Spinal cord (tissue), 10 donors: ENCODE results near the gene SLC1A1. TPM values are rescaled to one million over a fixed set of nuclear protein-coding genes. Genes with fewer than 3 reads are reported as not detected.

Experiments used
- DNase-seq, 6 donors: peaks; one replicate each; pipeline versions ENCODE4 v3.0.0 to v3.0.0-alpha.2; 2013 to 2015; ENCODE audit warnings: low spot score in 6 of 6, low read depth in 4 of 6
- H3K27ac ChIP-seq: one replicate; pipeline ENCODE4 v1.5.1; 2013; ENCODE audit warnings: low read depth, low read length, control low read depth
- H3K27me3 ChIP-seq: one replicate; pipeline ENCODE4 v1.6.1; 2013; ENCODE audit warnings: low read length; ENCODE audit not compliant: control insufficient read depth, insufficient read depth
- H3K36me3 ChIP-seq: one replicate; pipeline ENCODE4 v1.6.1; 2013; ENCODE audit warnings: low read length; ENCODE audit not compliant: control insufficient read depth, insufficient read depth
- H3K4me1 ChIP-seq: one replicate; pipeline ENCODE4 v1.6.1; 2013; ENCODE audit warnings: low read length; ENCODE audit not compliant: control insufficient read depth, insufficient read depth
- H3K4me3 ChIP-seq: one replicate; pipeline ENCODE4 v1.5.1; 2013; ENCODE audit warnings: low read depth, low read length, control low read depth
- H3K9me3 ChIP-seq: one replicate; pipeline ENCODE4 v1.6.1; 2013; ENCODE audit warnings: low read length; ENCODE audit not compliant: control insufficient read depth, insufficient read depth
- WGBS: methylation state at CpG from one replicate; pipeline ENCODE4 v1.1.5; 2013; ENCODE audit warnings: missing lambda C conversion rate; ENCODE audit not compliant: insufficient coverage; 5-methylcytosine and 5-hydroxymethylcytosine counted together
- polyA plus RNA-seq, 2 donors: library from polyadenylated mRNA; unstranded; fragments of 120-200 nt; gene quantifications; one replicate each; pipeline ENCODE4 v1.2.1, GENCODE V29; 2013; ENCODE audit not compliant: insufficient read length in 2 of 2
- total RNA-seq, 2 donors: library from RNA; depleted of rRNA in 1 of 2; stranded (reverse); fragments of 120-200 nt in 1 of 2; fragments of >200 nt in 1 of 2; gene quantifications; one replicate each; pipeline versions ENCODE4 v1.2.3 to v1.2.4, GENCODE V29; 2013 to 2014
- donor health status: healthy.

The SLC1A1 gene
- total and polyA plus RNA-seq, 4 donors = 22.3 to 67.7 (median 50.5) TPM

DNA sequence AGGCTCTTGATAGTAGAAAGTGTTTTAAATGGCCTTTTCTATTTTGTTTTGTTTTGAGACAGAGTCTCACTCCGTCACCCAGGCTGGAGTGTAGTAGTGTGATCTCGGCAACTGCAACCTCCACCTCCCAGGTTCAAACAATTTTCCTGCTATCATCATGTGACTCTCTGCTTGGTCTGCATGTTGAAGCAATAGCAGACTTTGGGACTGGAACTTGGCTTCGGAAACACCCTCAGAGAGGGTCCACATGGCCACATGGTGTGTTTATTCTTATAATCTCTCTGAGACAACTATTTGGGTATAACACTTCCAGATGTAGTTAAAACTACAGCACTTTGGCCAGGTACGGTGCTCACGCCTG, 10.9 kb downstream of the SLC1A1 start:
- Histone ChIP-seq H3K36me3 (no peaks in the 10 kb centered on the region), H3K4me1 (peaks cover 11% of the 10 kb centered on the region), H3K27me3 (no peaks in the 10 kb centered on the region), H3K27ac (no peak overlapping the region), H3K9me3 (no peaks in the 10 kb centered on the region), H3K4me3 (no peak overlapping the region)
- WGBS = no CpG with 5 or more reads among the region's 5 CpGs
- no peak for DNase-seq

DNA sequence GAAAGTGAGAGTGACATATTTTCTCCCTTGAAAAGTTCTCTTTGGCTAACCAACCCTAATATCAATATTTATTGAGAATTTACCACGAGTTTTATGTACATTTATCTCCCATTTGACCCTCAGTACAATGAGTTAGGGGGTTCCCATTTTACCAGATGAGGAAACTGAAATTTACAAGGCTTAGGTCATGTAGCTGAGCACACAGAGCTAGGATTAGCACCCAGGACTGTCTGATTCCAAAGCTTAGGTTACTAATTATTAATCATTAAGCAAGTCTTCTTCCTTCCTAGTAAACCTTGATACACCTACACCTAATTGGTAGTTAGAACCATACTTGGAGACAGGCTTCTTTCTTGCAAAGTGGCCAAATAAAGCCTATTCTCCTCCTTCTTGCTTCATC, 12.2 kb downstream of the SLC1A1 start:
- H3K4me1 ChIP-seq = peaks cover 11% of the 10 kb centered on the region
- no peaks in the 10 kb centered on the region for H3K27me3 ChIP-seq
- H3K36me3 ChIP-seq = no peaks in the 10 kb centered on the region
- DNase-seq = no peak
- no peak overlapping the region for H3K4me3 ChIP-seq
- no CpG with 5 or more reads among the region's 1 CpG for WGBS
- H3K9me3 ChIP-seq = no peaks in the 10 kb centered on the region
- H3K27ac ChIP-seq = no peak overlapping the region

GRCh38 chr9:4503103-4503502, 12.8 kb downstream of the SLC1A1 start:
- WGBS = no CpG with 5 or more reads among the region's 2 CpGs
- Histone ChIP-seq H3K4me1 (peaks cover 11% of the 10 kb centered on the region), H3K4me3 (no peak overlapping the region), H3K27ac (no peak overlapping the region), H3K27me3 (no peaks in the 10 kb centered on the region), H3K36me3 (no peaks in the 10 kb centered on the region), H3K9me3 (no peaks in the 10 kb centered on the region)
- DNase-seq = no peak

- Histone ChIP-seq H3K4me3 (no peak overlapping the region), H3K4me1 (peaks cover 11% of the 10 kb centered on the region), H3K36me3 (no peaks in the 10 kb centered on the region), H3K27me3 (no peaks in the 10 kb centered on the region), H3K9me3 (no peaks in the 10 kb centered on the region), H3K27ac (no peak overlapping the region)
- WGBS = 81% methylated on average over 4 of the region's 4 CpGs
- DNase-seq = no peak
Observed at GRCh38 chr9:4504250-4504649, 14.0 kb downstream of the SLC1A1 start.

- no peaks in the 10 kb centered on the region for H3K27me3 ChIP-seq
- DNase-seq = no peak
- H3K4me3 ChIP-seq = no peak overlapping the region
- H3K27ac ChIP-seq = no peak overlapping the region
- no peaks in the 10 kb centered on the region for H3K9me3 ChIP-seq
- H3K36me3 ChIP-seq = no peaks in the 10 kb centered on the region
- no CpG with 5 or more reads among the region's 1 CpG for WGBS
- H3K4me1 ChIP-seq = no peaks in the 10 kb centered on the region
Observed at GRCh38 chr9:4506490-4506889, 16.2 kb downstream of the SLC1A1 start.

DNA sequence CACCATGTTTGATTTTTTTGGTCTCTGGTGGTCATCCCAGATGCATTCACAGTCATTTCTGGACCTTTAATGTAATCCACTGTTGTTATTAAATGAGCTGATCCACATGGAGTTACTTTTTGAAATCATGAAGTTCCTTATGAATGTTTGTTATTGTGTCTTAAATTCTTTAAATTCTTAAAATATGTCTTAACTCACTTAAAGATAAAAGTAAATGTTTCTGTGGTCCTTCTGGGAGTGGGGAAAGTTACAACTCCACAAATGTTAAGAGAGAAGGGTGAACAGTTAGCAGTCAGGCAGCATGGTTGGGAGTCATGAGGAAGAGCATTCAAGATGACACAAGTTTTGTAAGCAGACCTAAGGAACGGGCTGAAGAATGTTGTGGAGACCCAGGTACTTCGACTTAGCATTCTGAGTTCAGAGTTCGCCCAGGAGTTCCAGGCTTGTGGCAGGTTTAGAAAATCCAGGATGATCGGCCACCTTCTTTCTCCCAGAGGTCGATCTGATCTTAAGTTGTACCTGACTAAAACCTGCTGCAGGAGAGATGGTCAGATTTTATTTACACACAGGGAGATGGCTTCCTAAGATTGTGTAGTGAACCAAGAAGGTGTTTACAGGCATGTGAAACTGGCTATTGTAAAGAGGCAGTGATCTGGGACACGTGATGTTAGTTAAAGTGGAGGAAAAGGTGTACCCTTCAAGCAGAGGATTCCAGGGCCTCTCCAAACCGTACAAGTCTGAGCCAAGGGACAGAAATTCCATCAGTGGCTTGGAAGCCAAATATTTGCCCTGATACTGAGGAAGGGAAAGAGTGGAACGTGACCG, 17.2 kb downstream of the SLC1A1 start:
- Histone ChIP-seq H3K27me3 (no peaks in the 10 kb centered on the region), H3K4me1 (no peaks in the 10 kb centered on the region), H3K36me3 (no peaks in the 10 kb centered on the region), H3K4me3 (no peak overlapping the region), H3K27ac (no peak overlapping the region), H3K9me3 (no peaks in the 10 kb centered on the region)
- 84% methylated on average over 8 of the region's 9 CpGs for WGBS
- no peak for DNase-seq

GRCh38 chr9:4508246-4508906, 18.1 kb downstream of the SLC1A1 start:
- 94% methylated on average over 4 of the region's 7 CpGs for WGBS
- Histone ChIP-seq H3K36me3 (no peaks in the 10 kb centered on the region), H3K4me3 (no peak overlapping the region), H3K4me1 (no peaks in the 10 kb centered on the region), H3K9me3 (no peaks in the 10 kb centered on the region), H3K27me3 (no peaks in the 10 kb centered on the region), H3K27ac (no peak overlapping the region)
- DNase-seq = no peak

GRCh38 chr9:4508907-4509589, 18.8 kb downstream of the SLC1A1 start:
- H3K4me3 ChIP-seq = no peak overlapping the region
- WGBS = 80% methylated on average over 2 of the region's 3 CpGs

GRCh38 chr9:4509590-4509984, 19.3 kb downstream of the SLC1A1 start:
- no peaks in the 10 kb centered on the region for H3K9me3 ChIP-seq
- H3K36me3 ChIP-seq = no peaks in the 10 kb centered on the region
- DNase-seq = no peak
- 100% methylated on average over 1 of the region's 3 CpGs for WGBS
- H3K27ac ChIP-seq = no peak overlapping the region
- no peaks in the 10 kb centered on the region for H3K27me3 ChIP-seq
- H3K4me1 ChIP-seq = no peaks in the 10 kb centered on the region
- H3K4me3 ChIP-seq = no peak overlapping the region

More at GRCh38 chr9:4508907-4509589, 18.8 kb downstream of the SLC1A1 start:
- no peaks in the 10 kb centered on the region for H3K4me1 ChIP-seq
- DNase-seq = no peak
- no peaks in the 10 kb centered on the region for H3K36me3 ChIP-seq
- H3K27me3 ChIP-seq = no peaks in the 10 kb centered on the region
- H3K9me3 ChIP-seq = no peaks in the 10 kb centered on the region
- H3K27ac ChIP-seq = no peak overlapping the region
